Brain microvascular endothelial cell (primary cell): ENCODE data around the gene PMS1.

Experiments used
- DNase-seq: peaks from one replicate; pipeline ENCODE4 v3.0.0-alpha.2; 2020
- H3K27ac ChIP-seq: fragments of 250-450 bp; sonication (Bioruptor Pico); 2 replicates; pipeline ENCODE4 v1.5.1; 2020; ENCODE audit warnings: mild to moderate bottlenecking, moderate library complexity
- H3K27me3 ChIP-seq: fragments of 250-450 bp; sonication (Bioruptor Pico); replicated peaks from 2 replicates; pipeline ENCODE4 v1.5.1; 2020; ENCODE audit warnings: mild to moderate bottlenecking
- H3K36me3 ChIP-seq: fragments of 250-450 bp; sonication (Bioruptor Pico); replicated peaks from 2 replicates; pipeline ENCODE4 v1.5.1; 2020; ENCODE audit warnings: mild to moderate bottlenecking
- H3K4me3 ChIP-seq: 2 replicates; pipeline ENCODE4 v1.5.1; 2011; ENCODE audit warnings: low read depth, mild to moderate bottlenecking, control low read depth, low read length, moderate library complexity
- in situ Hi-C: cut with HindIII; loops from 2 replicates; pipeline ENCODE4 v1.10.0; 2017; ENCODE audit warnings: low sequenced_read_pairs, low pct_ligation_motif_present
- TF ChIP-seq, protein P1 (sequence below): IDR thresholded peaks from 2 replicates; pipeline ENCODE4 v1.5.1; 2011; ENCODE audit warnings: low read depth, mild to moderate bottlenecking, moderate library complexity, low read length, control low read depth, inconsistent platforms; ENCODE audit errors: missing control alignments

PMS1 gene

GRCh38 chr2:189791338-189792042 lies 7.2 kb downstream of the PMS1 start:
- H3K36me3 ChIP-seq: peaks cover 7% of the 10 kb centered on the region
- H3K4me3 ChIP-seq: peak overlapping the region; percentile 9
- H3K27ac ChIP-seq: no peak overlapping the region
- no peak for DNase-seq
- TF ChIP-seq, protein P1, sequence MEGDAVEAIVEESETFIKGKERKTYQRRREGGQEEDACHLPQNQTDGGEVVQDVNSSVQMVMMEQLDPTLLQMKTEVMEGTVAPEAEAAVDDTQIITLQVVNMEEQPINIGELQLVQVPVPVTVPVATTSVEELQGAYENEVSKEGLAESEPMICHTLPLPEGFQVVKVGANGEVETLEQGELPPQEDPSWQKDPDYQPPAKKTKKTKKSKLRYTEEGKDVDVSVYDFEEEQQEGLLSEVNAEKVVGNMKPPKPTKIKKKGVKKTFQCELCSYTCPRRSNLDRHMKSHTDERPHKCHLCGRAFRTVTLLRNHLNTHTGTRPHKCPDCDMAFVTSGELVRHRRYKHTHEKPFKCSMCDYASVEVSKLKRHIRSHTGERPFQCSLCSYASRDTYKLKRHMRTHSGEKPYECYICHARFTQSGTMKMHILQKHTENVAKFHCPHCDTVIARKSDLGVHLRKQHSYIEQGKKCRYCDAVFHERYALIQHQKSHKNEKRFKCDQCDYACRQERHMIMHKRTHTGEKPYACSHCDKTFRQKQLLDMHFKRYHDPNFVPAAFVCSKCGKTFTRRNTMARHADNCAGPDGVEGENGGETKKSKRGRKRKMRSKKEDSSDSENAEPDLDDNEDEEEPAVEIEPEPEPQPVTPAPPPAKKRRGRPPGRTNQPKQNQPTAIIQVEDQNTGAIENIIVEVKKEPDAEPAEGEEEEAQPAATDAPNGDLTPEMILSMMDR: no peak
- in situ Hi-C loops: no loop called here
- H3K27me3 ChIP-seq: no peaks in the 10 kb centered on the region

GRCh38 chr2:189794310-189794709 lies 10.1 kb downstream of the PMS1 start:
- DNase-seq: no peak
- Histone ChIP-seq H3K4me3 (no peak overlapping the region), H3K36me3 (peaks cover 7% of the 10 kb centered on the region), H3K27me3 (no peaks in the 10 kb centered on the region), H3K27ac (no peak overlapping the region)
- TF ChIP-seq, protein P1: no peak
- in situ Hi-C loops: no loop called here

- Histone ChIP-seq H3K27me3 (no peaks in the 10 kb centered on the region), H3K4me3 (no peak overlapping the region), H3K27ac (no peak overlapping the region), H3K36me3 (peaks cover 6% of the 10 kb centered on the region)
- no peak for DNase-seq
- TF ChIP-seq, protein P1: no peak
- in situ Hi-C loops: no loop called here
Measured at GRCh38 chr2:189797902-189798301, 13.7 kb downstream of the PMS1 start.

- TF ChIP-seq, protein P1: peak; percentile 38
- Histone ChIP-seq H3K27me3 (no peaks in the 10 kb centered on the region), H3K36me3 (peaks cover 3% of the 10 kb centered on the region), H3K4me3 (no peak overlapping the region), H3K27ac (no peak overlapping the region)
- peak; percentile 25 for DNase-seq
- in situ Hi-C loops: no loop called here
Measured at GRCh38 chr2:189798312-189799029, 14.2 kb downstream of the PMS1 start.

- in situ Hi-C loops: no loop called here
- H3K36me3 ChIP-seq: peaks cover 3% of the 10 kb centered on the region
- TF ChIP-seq, protein P1: no peak
Measured at GRCh38 chr2:189799030-189799331, 14.7 kb downstream of the PMS1 start.

More at GRCh38 chr2:189799030-189799331, 14.7 kb downstream of the PMS1 start:
- H3K4me3 ChIP-seq: no peak overlapping the region
- H3K27ac ChIP-seq: no peak overlapping the region
- H3K27me3 ChIP-seq: no peaks in the 10 kb centered on the region
- no peak for DNase-seq
